Panc1 (cell line): ENCODE measurements around the gene KCNE4. TPM values are rescaled to one million over a fixed set of nuclear protein-coding genes. Genes with fewer than 3 reads are reported as not detected.

Experiments
- ATAC-seq: fragments of 200-7000 bp; cut with Tn5 transposase; 2 replicates; pipeline ENCODE4 v1.9.1; 2020; ENCODE audit warnings: mild to moderate bottlenecking, moderate library complexity
- BruUV-seq: library from RNA; stranded (reverse); fragments of 400-500 nt; replicated peaks from 2 replicates; lab custom pipeline; 2021; lab: Mats Ljungman, UMichigan
- CTCF ChIA-PET: fragments of 300-600 bp; sonication (Branson Sonifier 250); formaldehyde crosslinking; loops from one replicate; lab custom pipeline; 2022; ENCODE audit warnings: antibody characterized with exemption; lab: Charles Lee
- POLR2A ChIA-PET: fragments of 300-600 bp; sonication (Branson Sonifier 250); formaldehyde crosslinking; loops from one replicate; lab custom pipeline; 2022; ENCODE audit warnings: antibody characterized with exemption; lab: Charles Lee
- DNase-seq: peaks from one replicate; pipeline ENCODE4 v3.0.0-alpha.2; 2010; ENCODE audit warnings: low read depth, low spot score
- H3K27ac ChIP-seq: 2 replicates; pipeline ENCODE4 v1.5.1; 2011; ENCODE audit warnings: mild to moderate bottlenecking, low read length, inconsistent platforms
- H3K27me3 ChIP-seq: fragments of 200-500 bp; sonication (Bioruptor generic); 2 replicates; pipeline ENCODE4 v1.6.0; 2014; ENCODE audit warnings: low read length, inconsistent platforms; ENCODE audit not compliant: control insufficient read depth, insufficient read depth
- H3K36me3 ChIP-seq: fragments of 200-500 bp; sonication (Bioruptor generic); 2 replicates; pipeline ENCODE4 v1.5.1; 2014; ENCODE audit warnings: inconsistent platforms, mild to moderate bottlenecking, low read length, moderate library complexity; ENCODE audit not compliant: control insufficient read depth, insufficient read depth
- H3K4me1 ChIP-seq: 2 replicates; pipeline ENCODE4 v1.5.1; 2011; ENCODE audit warnings: inconsistent platforms, mild to moderate bottlenecking, low read length, moderate library complexity; ENCODE audit not compliant: control insufficient read depth, insufficient read depth
- H3K4me3 ChIP-seq, 2 experiments: 2 replicates each; pipeline ENCODE4 v1.5.1; 2011 to 2012; ENCODE audit warnings: low read depth in 2 of 2, low read length in 2 of 2, mild to moderate bottlenecking in 2 of 2, inconsistent platforms in 1 of 2, moderate library complexity in 1 of 2
- H3K9me3 ChIP-seq: fragments of 200-500 bp; sonication (Bioruptor generic); 2 replicates; pipeline ENCODE4 v1.5.1; 2014; ENCODE audit warnings: low read depth, mild to moderate bottlenecking, inconsistent platforms, low read length, moderate library complexity; ENCODE audit not compliant: control insufficient read depth, insufficient read depth
- CTCF ChIP-seq: fragments of 450-650 bp; IDR thresholded peaks from 2 replicates; pipeline ENCODE4 v1.5.1; 2017; ENCODE audit warnings: mild to moderate bottlenecking
- POLR2AphosphoS5 ChIP-seq: IDR thresholded peaks from 2 replicates; pipeline ENCODE4 v1.6.1; 2012; ENCODE audit warnings: mild to moderate bottlenecking, low read depth, low read length, moderate library complexity
- REST ChIP-seq, 2 experiments: IDR thresholded peaks; 2 replicates each; pipeline ENCODE4 v1.6.1; 2011 to 2012; ENCODE audit warnings: low read depth in 2 of 2, control low read depth in 1 of 2, low read length in 1 of 2, mild to moderate bottlenecking in 1 of 2, moderate library complexity in 1 of 2; ENCODE audit not compliant: insufficient read depth in 1 of 2
- SIN3A ChIP-seq: IDR thresholded peaks from 2 replicates; pipeline ENCODE4 v1.6.1; 2012; ENCODE audit warnings: low read depth, mild to moderate bottlenecking, low read length, moderate library complexity, borderline replicate concordance; ENCODE audit not compliant: insufficient read depth
- TCF7L2 ChIP-seq: IDR thresholded peaks from 2 replicates; pipeline ENCODE4 v1.6.1; 2011; ENCODE audit warnings: mild to moderate bottlenecking, low read depth, low read length, inconsistent platforms
- in situ Hi-C: cut with HindIII; loops from 2 replicates; pipeline ENCODE4 v1.10.0; 2016; ENCODE audit warnings: low sequenced_read_pairs, low pct_unique_long_range_greater_than_20kb
- intact Hi-C: fragments of 100-400 bp; cut with micrococcal nuclease; formaldehyde crosslinking; loops from one replicate; pipeline ENCODE4 v1.10.0; 2022; ENCODE audit not compliant: unreplicated experiment
- total RNA-seq: library from RNA; stranded (reverse); gene quantifications from one replicate; pipeline ENCODE4 v1.2.1, GENCODE V29; 2021; ENCODE audit not compliant: unreplicated experiment

The KCNE4 gene
- total RNA-seq, 1 experiment from 2014 or later = 0.21 TPM

GRCh38 chr2:223042284-223042683 lies 9.7 kb upstream of the KCNE4 start:
- H3K4me1 ChIP-seq = no peaks in the 10 kb centered on the region
- intact Hi-C loops = no loop called here
- POLR2A ChIA-PET = interaction anchor here (0.5 kb wide), 1 partner anchor 13 kb away, joined by 5 read pairs; no protein-coding TSS in a partner anchor

GRCh38 chr2:223042704-223043118 lies 9.3 kb upstream of the KCNE4 start:
- ChIA-PET CTCF (no interaction called here), POLR2A (no interaction called here)
- no peaks in the 10 kb centered on the region for H3K9me3 ChIP-seq
- H3K4me3 ChIP-seq = no peak overlapping the region
- no peaks in the 10 kb centered on the region for H3K27me3 ChIP-seq
- DNase-seq (no peak), ATAC-seq (no peak)
- TF ChIP-seq SIN3A (no peak), POLR2AphosphoS5 (no peak), CTCF (no peak), TCF7L2 (no peak), REST (IDR thresholded peaks at IDR 0.05; ENCODE audit: insufficient read depth in 1 of 2, low read depth in 2 of 2, low read length in 1 of 2) (no peak)
- intact Hi-C loops = no loop called here
- no peaks in the 10 kb centered on the region for H3K36me3 ChIP-seq
- H3K4me1 ChIP-seq = no peaks in the 10 kb centered on the region
- in situ Hi-C loops = no loop called here
- BruUV-seq = no TSS peak
- no peak overlapping the region for H3K27ac ChIP-seq

More at GRCh38 chr2:223042284-223042683, 9.7 kb upstream of the KCNE4 start:
- no peak overlapping the region for H3K27ac ChIP-seq
- ATAC-seq (no peak), DNase-seq (no peak)
- H3K27me3 ChIP-seq = no peaks in the 10 kb centered on the region
- H3K9me3 ChIP-seq = no peaks in the 10 kb centered on the region
- H3K4me3 ChIP-seq = no peak overlapping the region
- no TSS peak for BruUV-seq
- in situ Hi-C loops = no loop called here
- no peak for TF ChIP-seq TCF7L2
- no peak for TF ChIP-seq CTCF
- TF ChIP-seq SIN3A = no peak
- TF ChIP-seq REST (IDR thresholded peaks at IDR 0.05; ENCODE audit: insufficient read depth in 1 of 2, low read depth in 2 of 2, low read length in 1 of 2) = no peak
- no peak for TF ChIP-seq POLR2AphosphoS5
- H3K36me3 ChIP-seq = no peaks in the 10 kb centered on the region
- CTCF ChIA-PET = no interaction called here
